Astrocyte of the cerebellum (primary cell): ENCODE data around the gene RBL1.
"Not testable (repeated sequence)": the region's sequence is repeated elsewhere in the genome, so short reads cannot be mapped to it uniquely, and the experiment has no call there.

Experiments used
- DNase-seq: peaks from one replicate; pipeline ENCODE4 v3.0.0-alpha.2; 2011; ENCODE audit warnings: low read depth
- H3K4me3 ChIP-seq: 2 replicates; pipeline ENCODE4 v1.5.1; 2011; ENCODE audit warnings: mild to moderate bottlenecking, low read depth, low read length, moderate library complexity
- in situ Hi-C: cut with HindIII; loops from 2 replicates; pipeline ENCODE4 v1.10.0; 2017; ENCODE audit warnings: low sequenced_read_pairs
- TF ChIP-seq, protein P1 (sequence below): IDR thresholded peaks from 2 replicates; pipeline ENCODE4 v1.5.1; 2012; ENCODE audit warnings: low read length, low read depth, moderate library complexity, mild to moderate bottlenecking; ENCODE audit errors: missing control alignments

RBL1 gene

DNA sequence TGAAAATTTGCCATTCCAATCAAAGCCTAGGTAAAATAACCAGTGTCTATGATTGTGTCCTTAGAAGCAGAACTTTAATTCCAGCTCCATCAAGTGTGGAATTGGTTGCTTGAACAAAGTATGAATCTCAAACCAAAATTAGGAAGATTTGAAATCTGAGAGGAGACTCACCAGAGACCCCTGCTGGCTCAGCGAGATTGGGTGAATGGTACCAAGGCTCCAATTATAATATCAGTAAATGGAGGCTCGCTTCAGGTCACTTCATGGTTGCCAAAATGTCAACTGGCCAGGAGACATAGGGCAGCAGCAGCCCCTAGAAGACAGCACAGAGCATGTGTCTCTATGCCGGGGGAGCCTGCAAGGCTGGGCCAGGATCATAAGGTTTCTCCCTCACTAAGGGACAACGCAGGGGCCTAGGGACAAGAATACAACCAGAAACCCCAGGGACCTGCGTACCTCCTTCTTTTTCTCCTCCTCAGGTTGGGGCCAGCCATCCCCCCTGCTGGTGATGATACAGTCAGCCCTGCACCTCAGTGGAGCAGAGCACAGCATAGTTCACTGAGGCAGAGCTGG, 14.0 kb downstream of the RBL1 start:
- in situ Hi-C loops = no loop called here
- TF ChIP-seq, protein P1, sequence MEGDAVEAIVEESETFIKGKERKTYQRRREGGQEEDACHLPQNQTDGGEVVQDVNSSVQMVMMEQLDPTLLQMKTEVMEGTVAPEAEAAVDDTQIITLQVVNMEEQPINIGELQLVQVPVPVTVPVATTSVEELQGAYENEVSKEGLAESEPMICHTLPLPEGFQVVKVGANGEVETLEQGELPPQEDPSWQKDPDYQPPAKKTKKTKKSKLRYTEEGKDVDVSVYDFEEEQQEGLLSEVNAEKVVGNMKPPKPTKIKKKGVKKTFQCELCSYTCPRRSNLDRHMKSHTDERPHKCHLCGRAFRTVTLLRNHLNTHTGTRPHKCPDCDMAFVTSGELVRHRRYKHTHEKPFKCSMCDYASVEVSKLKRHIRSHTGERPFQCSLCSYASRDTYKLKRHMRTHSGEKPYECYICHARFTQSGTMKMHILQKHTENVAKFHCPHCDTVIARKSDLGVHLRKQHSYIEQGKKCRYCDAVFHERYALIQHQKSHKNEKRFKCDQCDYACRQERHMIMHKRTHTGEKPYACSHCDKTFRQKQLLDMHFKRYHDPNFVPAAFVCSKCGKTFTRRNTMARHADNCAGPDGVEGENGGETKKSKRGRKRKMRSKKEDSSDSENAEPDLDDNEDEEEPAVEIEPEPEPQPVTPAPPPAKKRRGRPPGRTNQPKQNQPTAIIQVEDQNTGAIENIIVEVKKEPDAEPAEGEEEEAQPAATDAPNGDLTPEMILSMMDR = peak; percentile 62
- DNase-seq = no peak
- H3K4me3 ChIP-seq = no peak overlapping the region

DNA sequence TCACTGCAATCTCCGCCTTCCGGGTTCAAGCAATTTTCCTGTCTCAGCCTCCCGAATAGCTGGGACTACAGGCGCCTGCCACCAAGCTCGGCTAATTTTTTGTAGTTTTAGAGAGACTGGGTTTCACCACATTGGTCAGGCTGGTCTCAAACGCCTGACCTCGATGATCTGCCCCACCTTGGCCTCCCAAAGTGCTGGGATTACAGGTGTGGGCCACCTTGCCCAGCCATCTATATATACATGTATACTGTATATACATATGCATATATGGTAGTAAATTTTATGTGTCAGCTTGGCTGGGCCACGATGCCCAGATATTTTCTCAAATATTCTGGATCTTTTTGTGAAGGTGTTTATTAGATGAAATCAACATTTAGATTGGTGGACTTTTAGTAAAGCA, 18.8 kb downstream of the RBL1 start:
- TF ChIP-seq, protein P1 = no peak
- no peak for DNase-seq
- no peak overlapping the region for H3K4me3 ChIP-seq
- in situ Hi-C loops = no loop called here

DNA sequence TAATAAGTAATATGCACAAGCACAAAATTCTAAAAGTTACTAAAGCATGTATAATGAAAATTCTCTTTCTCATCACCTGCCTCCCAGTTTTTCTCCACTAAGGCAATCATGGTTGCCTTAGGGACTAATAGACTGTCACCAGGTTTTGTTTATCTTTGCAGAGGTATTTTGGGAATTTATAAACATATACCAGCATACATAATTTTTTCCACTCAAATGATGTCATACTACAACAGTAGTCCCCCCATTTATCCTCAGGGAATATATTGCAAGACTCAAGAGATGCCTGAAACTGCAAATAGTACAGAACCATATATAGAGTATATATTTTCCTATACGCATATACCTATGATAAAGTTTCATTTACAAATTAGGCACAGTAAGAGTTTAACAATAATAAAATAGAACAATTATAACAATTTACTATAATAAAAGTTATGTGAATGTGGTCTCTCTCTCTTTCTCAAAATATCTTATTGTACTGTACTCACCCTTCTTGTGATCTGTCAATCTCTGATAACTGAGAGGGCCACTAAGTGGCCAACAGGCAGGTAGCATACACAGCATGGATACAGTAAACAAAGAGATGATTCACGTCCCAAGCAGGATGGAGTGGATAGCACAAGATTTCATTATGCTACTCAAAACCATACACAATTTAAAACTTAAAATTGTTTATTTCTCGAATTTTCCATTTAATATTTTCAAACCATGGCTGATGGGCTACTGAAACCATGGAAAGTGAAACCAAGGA, 19.7 kb downstream of the RBL1 start:
- DNase-seq = no peak
- TF ChIP-seq, protein P1 = no peak
- in situ Hi-C loops = no loop called here

DNA sequence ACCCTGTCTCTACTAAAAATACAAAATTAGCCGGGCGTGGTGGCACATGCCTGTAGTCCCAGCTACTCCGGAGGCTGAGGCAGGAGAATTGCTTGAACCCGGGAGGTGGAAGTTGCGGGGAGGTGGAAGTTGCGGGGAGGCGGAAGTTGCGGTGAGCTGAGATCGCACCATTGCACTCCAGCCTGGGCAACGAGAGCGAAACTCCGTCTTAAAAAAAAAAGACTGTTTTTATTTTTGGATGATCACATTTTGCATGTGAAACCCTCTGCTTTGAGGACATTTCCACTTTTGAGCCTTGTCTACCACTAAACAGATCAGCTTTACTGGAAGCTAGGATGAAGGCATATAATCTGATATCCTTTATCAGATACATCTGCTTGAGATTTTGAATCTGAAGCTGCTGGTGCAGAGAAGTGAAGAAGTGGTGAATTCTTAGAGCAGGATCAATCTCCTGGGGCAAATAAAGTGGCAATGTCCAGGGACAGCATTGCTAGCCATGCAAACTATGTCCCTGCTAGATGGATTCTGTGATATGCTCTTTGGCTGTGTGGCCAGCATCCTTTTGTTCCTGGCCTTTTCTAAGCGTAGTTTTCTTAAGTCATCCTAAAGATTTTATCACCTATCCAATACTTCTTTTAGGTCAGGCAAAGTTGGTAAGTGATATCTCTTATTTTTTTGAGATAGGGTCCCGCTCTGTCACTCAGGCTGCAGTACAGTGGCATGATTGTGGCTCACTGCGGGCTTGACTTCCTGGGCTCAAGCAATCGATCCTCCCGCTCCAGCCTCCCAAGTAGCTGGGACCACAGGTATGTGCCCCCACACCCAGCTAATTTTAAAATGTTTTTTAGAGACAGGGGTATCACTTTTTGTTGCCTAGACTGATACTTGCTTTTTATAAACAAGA, 23.3 kb downstream of the RBL1 start:
- H3K4me3 ChIP-seq = no peak overlapping the region
- TF ChIP-seq, protein P1 = no peak
- in situ Hi-C loops = no loop called here
- no peak for DNase-seq

More for the DNA sequence above, 19.7 kb downstream of the RBL1 start:
- H3K4me3 ChIP-seq = no peak overlapping the region

DNA sequence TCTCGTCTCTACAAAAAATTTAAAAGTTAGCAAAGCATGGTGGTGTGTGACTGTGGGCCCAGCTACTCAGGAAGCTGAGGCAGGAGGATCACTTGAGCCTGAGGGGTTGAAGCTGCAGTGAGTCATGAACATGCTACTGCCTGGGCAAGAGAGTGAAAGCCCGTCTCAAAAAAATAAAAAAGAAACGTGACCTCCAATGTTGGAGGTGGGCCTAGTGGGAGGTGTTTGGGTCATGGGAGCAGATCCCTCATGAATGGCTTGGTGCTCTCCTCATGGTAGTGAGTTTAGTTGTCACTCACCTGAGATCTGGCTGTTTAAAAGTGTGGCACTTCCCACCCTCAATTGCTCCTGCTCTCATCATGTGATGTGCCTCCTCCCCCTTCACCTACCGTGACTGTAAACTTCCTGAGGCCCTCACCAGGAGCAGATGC, 24.3 kb downstream of the RBL1 start:
- in situ Hi-C loops = no loop called here
- DNase-seq = no peak
- H3K4me3 ChIP-seq = no peak overlapping the region
- TF ChIP-seq, protein P1 = no peak

DNA sequence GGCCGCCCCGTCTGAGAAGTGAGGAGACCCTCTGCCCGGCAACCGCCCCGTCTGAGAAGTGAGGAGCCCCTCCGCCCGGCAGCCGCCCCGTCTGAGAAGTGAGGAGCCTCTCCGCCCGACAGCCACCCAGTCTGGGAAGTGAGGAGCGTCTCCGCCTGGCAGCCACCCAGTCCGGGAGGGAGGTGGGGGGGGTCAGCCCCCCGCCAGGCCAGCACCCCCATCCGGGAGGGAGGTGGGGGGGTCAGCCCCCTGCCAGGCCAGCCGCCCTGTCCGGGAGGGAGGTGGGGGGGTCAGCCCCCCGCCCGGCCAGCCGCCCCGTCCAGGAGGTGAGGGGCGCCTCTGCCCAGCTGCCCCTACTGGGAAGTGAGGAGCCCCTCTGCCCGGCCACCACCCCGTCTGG, 26.2 kb downstream of the RBL1 start:
- DNase-seq, H3K4me3 ChIP-seq, in situ Hi-C loops: not testable (repeated sequence)

DNA sequence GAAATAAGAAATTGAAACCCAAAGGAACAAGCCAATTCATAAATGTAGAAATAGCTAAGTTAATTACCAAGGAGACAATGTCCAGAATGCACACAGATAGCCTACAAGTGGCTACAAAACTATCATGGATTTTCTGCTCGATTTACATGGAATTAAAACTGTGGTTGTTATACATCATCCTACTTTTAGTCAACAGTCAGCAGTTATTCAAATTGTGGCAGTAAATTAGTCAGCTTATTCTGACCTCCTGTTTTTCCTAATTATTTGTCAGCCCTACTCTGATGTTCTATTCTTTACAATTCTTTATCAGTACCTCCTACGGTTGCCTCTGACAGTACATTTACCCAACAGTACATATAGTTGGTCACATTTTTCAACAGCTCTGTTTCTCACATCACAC, 29.6 kb downstream of the RBL1 start:
- in situ Hi-C loops = no loop called here
- no peak overlapping the region for H3K4me3 ChIP-seq
- DNase-seq = no peak
- TF ChIP-seq, protein P1 = no peak
